K562 (cell line): ENCODE data around the gene OPCML. TPM values are rescaled to one million over a fixed set of nuclear protein-coding genes. Genes with fewer than 3 reads are reported as not detected.

Experiments used
- ARID4B ChIP-seq: sonication (generic); formaldehyde crosslinking; IDR thresholded peaks from 2 replicates; pipeline ENCODE4 v1.8.0; 2022; ENCODE audit warnings: mild to moderate bottlenecking, missing genetic modification reagents
- CHAMP1 ChIP-seq: fragments of 450-650 bp; IDR thresholded peaks from 2 replicates; pipeline ENCODE4 v1.6.1; 2016; ENCODE audit warnings: mild to moderate bottlenecking
- E2F4 ChIP-seq: sonication (generic); formaldehyde crosslinking; IDR thresholded peaks from 2 replicates; pipeline ENCODE4 v1.8.0; 2022; ENCODE audit warnings: mild to moderate bottlenecking, low read depth, missing genetic modification reagents
- FOXA1 ChIP-seq: fragments of 450-650 bp; IDR thresholded peaks from 2 replicates; pipeline ENCODE4 v1.6.1; 2016; ENCODE audit warnings: mild to moderate bottlenecking, borderline replicate concordance
- RBM15 ChIP-seq: fragments of 200-400 bp; formaldehyde crosslinking; IDR thresholded peaks from 2 replicates; pipeline ENCODE4 v1.6.1; 2018; ENCODE audit warnings: mild to moderate bottlenecking, low read length, moderate library complexity; ENCODE audit not compliant: insufficient read depth
- TOE1 ChIP-seq, 2 experiments: fragments of 450-650 bp in 1 of 2; sonication (generic) in 1 of 2; formaldehyde crosslinking in 1 of 2; IDR thresholded peaks; 2 replicates each; pipeline versions ENCODE4 v1.7.1 to v1.8.0; 2016 to 2022; ENCODE audit warnings: borderline replicate concordance in 2 of 2, mild to moderate bottlenecking in 2 of 2, antibody characterized with exemption in 1 of 2, inconsistent platforms in 1 of 2, low read depth in 1 of 2, missing genetic modification reagents in 1 of 2, moderate library complexity in 1 of 2
- ZC3H8 ChIP-seq: fragments of 450-650 bp; IDR thresholded peaks from 2 replicates; pipeline ENCODE4 v1.6.1; 2017
- ZNF282 ChIP-seq: sonication (generic); formaldehyde crosslinking; IDR thresholded peaks from 2 replicates; pipeline ENCODE4 v1.8.1; 2023; ENCODE audit warnings: missing genetic modification reagents
- polyA plus RNA-seq, 8 experiments: library from polyadenylated mRNA; depleted of rRNA in 4 of 8; stranded (reverse) in 5 of 8; unstranded in 3 of 8; fragments of >200 nt; fragmentation: Nextera tagmentation in 2 of 8; fragmentation: Illumina TruSeq in 1 of 8; extraction: Ambion mirVana in 2 of 8; extraction: Trizol in 1 of 8; gene quantifications; 2 replicates each; pipeline versions ENCODE4 v1.2.1 to v1.2.3, GENCODE V29; 2011 to 2014; ENCODE audit warnings: inconsistent platforms in 1 of 8, missing spikeins in 1 of 8
- total RNA-seq, 7 experiments: library from RNA; depleted of rRNA in 6 of 7; stranded (reverse); fragments of >200 nt in 6 of 7; fragmentation: Illumina TruSeq in 2 of 7; extraction: Trizol in 2 of 7; gene quantifications; 2 replicates each; pipeline versions ENCODE4 v1.2.1 to v1.2.3, GENCODE V29; 2011 to 2021; ENCODE audit warnings: low replicate concordance in 1 of 7
- TF ChIP-seq, protein P1 (sequence below): fragments of 450-650 bp; formaldehyde crosslinking; IDR thresholded peaks from 2 replicates; pipeline ENCODE4 v1.4.0; 2022; ENCODE audit warnings: missing genetic modification characterization

OPCML gene
- total and polyA plus RNA-seq, 9 of the 15 experiments (the other 6 are each of a cell fraction or from before 2014, with no cell fraction given), result not detected

DNA sequence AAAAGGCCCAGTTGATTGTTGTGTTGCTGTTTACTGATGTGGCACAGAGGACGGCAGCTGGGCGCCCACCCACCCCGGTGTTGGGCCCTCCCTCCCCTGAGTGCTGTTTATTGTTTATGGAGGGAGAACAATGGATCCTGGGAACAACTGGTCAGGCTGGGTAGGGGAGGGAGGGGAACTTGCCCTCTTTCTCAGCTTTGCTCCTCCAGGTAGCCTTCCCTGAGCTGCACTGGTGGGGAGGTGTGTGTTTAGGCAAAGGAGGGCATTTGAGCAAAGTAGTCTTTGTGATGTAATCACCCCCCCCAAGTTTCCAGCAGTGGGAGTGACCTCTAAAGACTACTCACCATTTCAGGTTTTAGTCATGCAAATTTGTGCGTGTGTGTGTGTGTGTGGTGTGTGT, 1126.6 kb downstream of the OPCML start (continued):
- no peak for TF ChIP-seq ARID4B (CRISPR knock-in tag)
- TF ChIP-seq, protein P1, sequence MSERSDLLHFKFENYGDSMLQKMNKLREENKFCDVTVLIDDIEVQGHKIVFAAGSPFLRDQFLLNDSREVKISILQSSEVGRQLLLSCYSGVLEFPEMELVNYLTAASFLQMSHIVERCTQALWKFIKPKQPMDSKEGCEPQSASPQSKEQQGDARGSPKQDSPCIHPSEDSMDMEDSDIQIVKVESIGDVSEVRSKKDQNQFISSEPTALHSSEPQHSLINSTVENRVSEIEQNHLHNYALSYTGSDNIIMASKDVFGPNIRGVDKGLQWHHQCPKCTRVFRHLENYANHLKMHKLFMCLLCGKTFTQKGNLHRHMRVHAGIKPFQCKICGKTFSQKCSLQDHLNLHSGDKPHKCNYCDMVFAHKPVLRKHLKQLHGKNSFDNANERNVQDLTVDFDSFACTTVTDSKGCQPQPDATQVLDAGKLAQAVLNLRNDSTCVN (CRISPR knock-in tag), result no peak
- no peak for TF ChIP-seq TOE1 (IDR thresholded peaks at IDR 0.05; ENCODE audit: borderline replicate concordance)
- no peak for TF ChIP-seq TOE1 (CRISPR knock-in tag; IDR thresholded peaks at IDR 0.05; ENCODE audit: borderline replicate concordance, low read depth)
- no peak for TF ChIP-seq FOXA1
- no peak for TF ChIP-seq ZNF282 (CRISPR knock-in tag)
- TF ChIP-seq CHAMP1, result no peak
- no peak for TF ChIP-seq RBM15
- no peak for TF ChIP-seq E2F4 (CRISPR knock-in tag)
- TF ChIP-seq ZC3H8, result no peak
